Adrenal gland (tissue), 12 donors: ENCODE data around the gene TRPM5. TPM values are rescaled to one million over a fixed set of nuclear protein-coding genes. Genes with fewer than 3 reads are reported as not detected.

Experiments used
- DNase-seq, 7 donors: peaks; one replicate each; pipeline ENCODE4 v3.0.0-alpha.2; 2019 to 2020
- H3K27ac ChIP-seq, 5 donors: fragments of 200-600 bp; sonication (generic) in 4 of 5; 1 replicate in 3 of 5; 2 replicates in 2 of 5; pipeline versions ENCODE4 v1.5.1 to v1.8.0; 2016 to 2020; ENCODE audit warnings: mild to moderate bottlenecking in 1 of 5
- H3K27me3 ChIP-seq: fragments of 200-600 bp; 2 replicates; pipeline ENCODE4 v1.8.0; 2021
- H3K36me3 ChIP-seq, 2 donors: fragments of 200-600 bp; replicated peaks in 1 of 2; 1 replicate in 1 of 2; 2 replicates in 1 of 2; pipeline versions ENCODE4 v1.5.1 to v1.8.0; 2018 to 2022
- H3K4me1 ChIP-seq, 2 donors: fragments of 200-600 bp; replicated peaks in 1 of 2; 1 replicate in 1 of 2; 2 replicates in 1 of 2; pipeline versions ENCODE4 v1.5.1 to v1.8.0; 2018 to 2021
- H3K4me3 ChIP-seq, 4 donors: fragments of 200-600 bp; sonication (generic) in 3 of 4; one replicate each; pipeline ENCODE4 v1.5.1; 2016 to 2018
- H3K9me3 ChIP-seq, 3 donors: fragments of 200-600 bp; sonication (generic) in 1 of 3; replicated peaks in 1 of 3; 1 replicate in 2 of 3; 2 replicates in 1 of 3; pipeline versions ENCODE4 v1.5.1 to v1.8.0; 2016 to 2021
- CTCF ChIP-seq, 6 experiments: fragments of 450-650 bp in 4 of 6; fragments of 200-600 bp in 2 of 6; sonication (generic) in 1 of 6; IDR thresholded peaks; 1 replicate in 5 of 6; 2 replicates in 1 of 6; pipeline versions ENCODE4 v1.5.1 to v1.8.0; 2016 to 2021; ENCODE audit warnings: antibody characterized with exemption in 6 of 6, mild to moderate bottlenecking in 2 of 6, moderate library complexity in 1 of 6
- POLR2A ChIP-seq, 2 donors: fragments of 450-650 bp; IDR thresholded peaks; one replicate each; pipeline ENCODE4 v1.6.1; 2017; ENCODE audit warnings: antibody characterized with exemption in 2 of 2, mild to moderate bottlenecking in 2 of 2, moderate library complexity in 1 of 2
- WGBS, 4 donors: extraction: QIAGEN DNeasy Blood & Tissue Kit in 2 of 4; methylation state at CpG; one replicate each; pipeline versions ENCODE4 v1.1.5 to v1.1.7; 2013 to 2017; 5-methylcytosine and 5-hydroxymethylcytosine counted together
- intact Hi-C, 2 donors: fragments of 100-400 bp; cut with DNase I; formaldehyde crosslinking; loops; one replicate each; pipeline versions ENCODE4 v1.14.1 to v1.15.0; 2022 to 2023
- polyA plus RNA-seq, 3 donors: library from polyadenylated mRNA; stranded (reverse); fragments of 200-250 nt in 2 of 3; fragments of 350-450 nt in 1 of 3; fragmentation: Illumina TruSeq in 1 of 3; extraction: RNeasy Lipid Tissue Mini Kit (QIAGEN cat#74804) in 1 of 3; gene quantifications; one replicate each; pipeline ENCODE4 v1.2.3, GENCODE V29; 2013 to 2014
- total RNA-seq, 9 donors: library from RNA; depleted of rRNA in 4 of 9; stranded (reverse); fragments of >200 nt in 4 of 9; fragments of 120-200 nt in 1 of 9; fragmentation: NEBNext Ultra II Directional in 1 of 9; extraction: Animal tissue kit (Norgen Biotek cat#: 25700) in 1 of 9; gene quantifications; one replicate each; pipeline versions ENCODE4 v1.1.0 to v1.2.4, GENCODE V29; 2013 to 2023
- donor health status: healthy with polysubstance abuse.
- donor health status: Bipolar disorder and iron deficiency.
- donor health status: DM: yes; HTN: yes; CAD: no.
- donor health status: DM: no; HTN: no; CAD: no.
- donor health status: DM: no; HTN: no; CAD: no.
- donor health status: DM: yes; HTN: yes; CAD: no.

TRPM5 gene
- total and polyA plus RNA-seq, 12 donors, result 0.11 to 7.4 (median 0.97) TPM; not detected in 1

- WGBS, 4 donors, result 67 to 74% (median 73%) methylated on average over 14 to 19 of the region's 19 CpGs; no CpG with 5 or more reads in 1 of the 4 donors
- Histone ChIP-seq H3K27me3 (no peaks in the 10 kb centered on the region), H3K4me1 (peaks cover 0 to 4% of the 10 kb centered on the region in 2 donors), H3K27ac (no peak overlapping the region), H3K9me3 (no peaks in the 10 kb centered on the region), H3K36me3 (no peaks in the 10 kb centered on the region), H3K4me3 (no peak overlapping the region)
- DNase-seq, result no peak
- intact Hi-C loops, result loop anchor here in 1 of 2 donors (5.0 kb wide), 1 partner anchor 224 kb away; no protein-coding TSS in a partner anchor
- no peak for TF ChIP-seq CTCF (IDR thresholded peaks at IDR 0.05)
- TF ChIP-seq POLR2A (IDR thresholded peaks at IDR 0.05), result no peak
Measured at GRCh38 chr11:2421226-2421994, 22.9 kb downstream of the TRPM5 start.

- H3K4me3 ChIP-seq, result no peak overlapping the region
- 20 to 39% (median 20%) methylated on average over 10 to 44 of the region's 44 CpGs; no CpG with 5 or more reads in 1 of the 4 donors for WGBS, 4 donors
- intact Hi-C loops, result loop anchor here (1.0 to 5.0 kb wide), 2 partner anchors 115 to 223 kb away; no protein-coding TSS in a partner anchor
Measured at GRCh38 chr11:2420502-2421225, 23.6 kb downstream of the TRPM5 start.

GRCh38 chr11:2419638-2420501 is 24.4 kb downstream of the TRPM5 start:
- Histone ChIP-seq H3K9me3 (no peaks in the 10 kb centered on the region), H3K4me1 (peaks cover 0 to 4% of the 10 kb centered on the region in 2 donors), H3K4me3 (no peak overlapping the region), H3K27me3 (peaks cover 7% of the 10 kb centered on the region), H3K36me3 (no peaks in the 10 kb centered on the region), H3K27ac (no peak overlapping the region)
- WGBS, 4 donors, result 3 to 53% (median 51%) methylated on average over 12 to 35 of the region's 36 CpGs
- peak; percentile 57 to 91 (median 78) for DNase-seq
- peak; percentile 63 to 83 (median 78) for TF ChIP-seq CTCF (IDR thresholded peaks at IDR 0.05)
- no peak for TF ChIP-seq POLR2A (IDR thresholded peaks at IDR 0.05)
- intact Hi-C loops, result loop anchor here (1.0 to 5.0 kb wide), 4 partner anchors 111 to 223 kb away; no protein-coding TSS in a partner anchor

More at GRCh38 chr11:2420502-2421225, 23.6 kb downstream of the TRPM5 start:
- no peaks in the 10 kb centered on the region for H3K36me3 ChIP-seq
- peaks cover 0 to 4% of the 10 kb centered on the region in 2 donors for H3K4me1 ChIP-seq
- no peaks in the 10 kb centered on the region for H3K9me3 ChIP-seq
- peaks cover 3% of the 10 kb centered on the region for H3K27me3 ChIP-seq
- no peak overlapping the region for H3K27ac ChIP-seq
- peak; percentile 58 to 82 (median 78) for DNase-seq
- TF ChIP-seq POLR2A (IDR thresholded peaks at IDR 0.05), result no peak
- TF ChIP-seq CTCF (IDR thresholded peaks at IDR 0.05), result peak; percentile 83 to 96 (median 92)
